ENCODE data around the gene POLA1.

The POLA1 gene

DNA sequence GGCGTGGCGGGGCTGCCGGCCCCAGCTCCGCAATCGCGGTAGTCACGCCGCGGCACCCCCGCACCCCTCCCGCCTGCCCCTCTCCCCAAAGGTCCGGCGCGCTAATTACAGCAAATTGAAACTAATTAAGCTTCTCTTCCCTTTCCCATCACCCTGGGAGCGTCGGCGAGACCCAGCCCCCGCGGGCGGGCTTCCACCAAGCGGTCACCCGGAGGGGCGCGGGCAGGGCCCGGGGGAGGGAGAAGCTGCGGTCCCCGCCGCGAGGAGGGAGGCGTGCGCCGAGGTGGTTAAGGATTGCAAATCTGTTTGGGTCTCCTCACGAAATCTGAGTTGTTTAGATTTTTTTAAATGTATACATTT is 308.9 kb downstream of the POLA1 start:
- Histone ChIP-seq H3K27me3 (ENCODE audit: insufficient read depth, poor library complexity, severe bottlenecking) (peaks cover 16% of the 10 kb centered on the region), H3K27ac (replicated peaks) (no peak overlapping the region), H3K4me3 (replicated peaks; ENCODE audit: insufficient read depth, low read length) (no peak overlapping the region)
- TF ChIP-seq, protein P1, sequence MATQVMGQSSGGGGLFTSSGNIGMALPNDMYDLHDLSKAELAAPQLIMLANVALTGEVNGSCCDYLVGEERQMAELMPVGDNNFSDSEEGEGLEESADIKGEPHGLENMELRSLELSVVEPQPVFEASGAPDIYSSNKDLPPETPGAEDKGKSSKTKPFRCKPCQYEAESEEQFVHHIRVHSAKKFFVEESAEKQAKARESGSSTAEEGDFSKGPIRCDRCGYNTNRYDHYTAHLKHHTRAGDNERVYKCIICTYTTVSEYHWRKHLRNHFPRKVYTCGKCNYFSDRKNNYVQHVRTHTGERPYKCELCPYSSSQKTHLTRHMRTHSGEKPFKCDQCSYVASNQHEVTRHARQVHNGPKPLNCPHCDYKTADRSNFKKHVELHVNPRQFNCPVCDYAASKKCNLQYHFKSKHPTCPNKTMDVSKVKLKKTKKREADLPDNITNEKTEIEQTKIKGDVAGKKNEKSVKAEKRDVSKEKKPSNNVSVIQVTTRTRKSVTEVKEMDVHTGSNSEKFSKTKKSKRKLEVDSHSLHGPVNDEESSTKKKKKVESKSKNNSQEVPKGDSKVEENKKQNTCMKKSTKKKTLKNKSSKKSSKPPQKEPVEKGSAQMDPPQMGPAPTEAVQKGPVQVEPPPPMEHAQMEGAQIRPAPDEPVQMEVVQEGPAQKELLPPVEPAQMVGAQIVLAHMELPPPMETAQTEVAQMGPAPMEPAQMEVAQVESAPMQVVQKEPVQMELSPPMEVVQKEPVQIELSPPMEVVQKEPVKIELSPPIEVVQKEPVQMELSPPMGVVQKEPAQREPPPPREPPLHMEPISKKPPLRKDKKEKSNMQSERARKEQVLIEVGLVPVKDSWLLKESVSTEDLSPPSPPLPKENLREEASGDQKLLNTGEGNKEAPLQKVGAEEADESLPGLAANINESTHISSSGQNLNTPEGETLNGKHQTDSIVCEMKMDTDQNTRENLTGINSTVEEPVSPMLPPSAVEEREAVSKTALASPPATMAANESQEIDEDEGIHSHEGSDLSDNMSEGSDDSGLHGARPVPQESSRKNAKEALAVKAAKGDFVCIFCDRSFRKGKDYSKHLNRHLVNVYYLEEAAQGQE (IDR thresholded peaks at IDR 0.05; ENCODE audit: insufficient replicate concordance, low read depth): no peak
- no peak for TF ChIP-seq SPI1 (IDR thresholded peaks at IDR 0.05; ENCODE audit: borderline replicate concordance, low read depth)
- TF ChIP-seq POLR2AphosphoS5 (IDR thresholded peaks at IDR 0.05; ENCODE audit: low read depth): no peak
- TF ChIP-seq, protein P2, sequence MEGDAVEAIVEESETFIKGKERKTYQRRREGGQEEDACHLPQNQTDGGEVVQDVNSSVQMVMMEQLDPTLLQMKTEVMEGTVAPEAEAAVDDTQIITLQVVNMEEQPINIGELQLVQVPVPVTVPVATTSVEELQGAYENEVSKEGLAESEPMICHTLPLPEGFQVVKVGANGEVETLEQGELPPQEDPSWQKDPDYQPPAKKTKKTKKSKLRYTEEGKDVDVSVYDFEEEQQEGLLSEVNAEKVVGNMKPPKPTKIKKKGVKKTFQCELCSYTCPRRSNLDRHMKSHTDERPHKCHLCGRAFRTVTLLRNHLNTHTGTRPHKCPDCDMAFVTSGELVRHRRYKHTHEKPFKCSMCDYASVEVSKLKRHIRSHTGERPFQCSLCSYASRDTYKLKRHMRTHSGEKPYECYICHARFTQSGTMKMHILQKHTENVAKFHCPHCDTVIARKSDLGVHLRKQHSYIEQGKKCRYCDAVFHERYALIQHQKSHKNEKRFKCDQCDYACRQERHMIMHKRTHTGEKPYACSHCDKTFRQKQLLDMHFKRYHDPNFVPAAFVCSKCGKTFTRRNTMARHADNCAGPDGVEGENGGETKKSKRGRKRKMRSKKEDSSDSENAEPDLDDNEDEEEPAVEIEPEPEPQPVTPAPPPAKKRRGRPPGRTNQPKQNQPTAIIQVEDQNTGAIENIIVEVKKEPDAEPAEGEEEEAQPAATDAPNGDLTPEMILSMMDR (IDR thresholded peaks at IDR 0.05; ENCODE audit: insufficient read depth, low read length): no peak
- TF ChIP-seq GABPA (IDR thresholded peaks at IDR 0.05; ENCODE audit: low read depth): no peak
- DNase-seq (ENCODE audit: low read depth in 1 of 2, low spot score in 1 of 2): no peak

DNA sequence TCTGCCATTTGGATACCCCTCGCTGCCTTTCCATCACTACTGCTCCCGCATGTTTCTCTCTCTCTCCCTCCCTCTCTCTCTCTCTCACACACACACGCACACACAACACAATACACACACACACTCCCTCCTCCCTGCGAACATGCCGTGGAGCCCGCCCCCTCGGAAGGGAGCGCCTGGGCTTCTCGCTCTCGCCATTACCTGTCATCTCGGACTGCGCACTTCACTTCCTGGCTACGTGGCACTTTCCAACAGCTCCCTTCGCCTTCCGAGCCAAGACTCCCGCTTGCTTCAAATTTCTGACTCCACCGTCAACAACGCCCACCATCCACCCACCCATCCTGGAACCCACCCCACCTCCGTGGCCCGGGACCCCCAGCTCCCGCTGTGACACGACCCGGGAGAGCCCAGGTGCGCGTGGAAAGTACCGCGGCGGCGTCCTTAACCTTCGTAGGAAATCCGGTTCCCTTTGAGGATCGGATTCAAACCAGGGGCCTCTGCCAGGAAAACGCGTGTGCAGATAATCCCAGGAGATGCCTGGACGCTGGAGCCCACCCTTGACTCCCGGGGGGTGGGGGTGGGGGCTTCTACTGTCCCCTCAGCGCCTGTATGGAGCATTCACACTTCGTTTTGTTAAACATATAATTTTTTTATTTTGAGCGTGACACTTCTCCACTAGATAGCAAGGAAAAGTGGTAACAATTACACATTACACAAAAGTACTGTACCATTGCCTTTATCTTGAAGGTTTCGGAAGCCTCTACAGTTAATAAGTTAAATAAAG is 309.5 kb downstream of the POLA1 start:
- TF ChIP-seq GABPA (IDR thresholded peaks at IDR 0.05; ENCODE audit: low read depth): no peak
- TF ChIP-seq, protein P1 (IDR thresholded peaks at IDR 0.05; ENCODE audit: insufficient replicate concordance, low read depth): no peak
- TF ChIP-seq, protein P2 (IDR thresholded peaks at IDR 0.05; ENCODE audit: insufficient read depth, low read length): no peak
- no peak for TF ChIP-seq POLR2AphosphoS5 (IDR thresholded peaks at IDR 0.05; ENCODE audit: low read depth)
- TF ChIP-seq SPI1 (IDR thresholded peaks at IDR 0.05; ENCODE audit: borderline replicate concordance, low read depth): no peak
- DNase-seq (ENCODE audit: low read depth in 1 of 2, low spot score in 1 of 2): no peak
- Histone ChIP-seq H3K27ac (replicated peaks) (no peak overlapping the region), H3K27me3 (ENCODE audit: insufficient read depth, poor library complexity, severe bottlenecking) (peaks cover 22% of the 10 kb centered on the region), H3K4me3 (replicated peaks; ENCODE audit: insufficient read depth, low read length) (no peak overlapping the region)

DNA sequence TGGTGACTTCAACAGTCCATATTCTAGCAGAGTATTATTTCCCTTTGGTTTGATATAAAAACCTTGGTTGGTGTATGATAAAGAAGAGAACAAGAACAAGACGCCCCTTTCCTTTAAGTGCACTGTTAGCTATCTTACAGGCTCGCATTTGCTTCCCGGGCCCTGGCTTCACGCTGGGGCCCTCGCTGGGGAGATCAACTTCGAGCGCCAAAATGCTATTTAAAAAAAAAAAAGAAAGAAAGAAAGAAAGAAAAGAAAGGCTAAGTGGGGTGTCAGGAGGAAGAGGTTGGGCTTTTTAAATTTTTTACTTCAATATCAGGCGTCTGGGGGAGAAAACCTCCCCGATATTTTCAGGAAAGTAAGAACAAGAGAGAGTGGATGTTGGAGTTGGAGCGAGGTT is 310.3 kb downstream of the POLA1 start:
- Histone ChIP-seq H3K4me3 (replicated peaks; ENCODE audit: insufficient read depth, low read length) (no peak overlapping the region), H3K27me3 (ENCODE audit: insufficient read depth, poor library complexity, severe bottlenecking) (peaks cover 30% of the 10 kb centered on the region)
- TF ChIP-seq POLR2AphosphoS5 (IDR thresholded peaks at IDR 0.05; ENCODE audit: low read depth) (no peak), SPI1 (IDR thresholded peaks at IDR 0.05; ENCODE audit: borderline replicate concordance, low read depth) (no peak), GABPA (IDR thresholded peaks at IDR 0.05; ENCODE audit: low read depth) (no peak)
- TF ChIP-seq, protein P2 (IDR thresholded peaks at IDR 0.05; ENCODE audit: insufficient read depth, low read length): no peak
- TF ChIP-seq, protein P1 (IDR thresholded peaks at IDR 0.05; ENCODE audit: insufficient replicate concordance, low read depth): no peak

More for the DNA sequence above, 310.3 kb downstream of the POLA1 start:
- DNase-seq (ENCODE audit: low read depth in 1 of 2, low spot score in 1 of 2): no peak
- H3K27ac ChIP-seq (replicated peaks): no peak overlapping the region

Measured in HL-60 (cell line).